Hepatocyte (in vitro differentiated cells): ENCODE data around the gene EIF3I. TPM values are rescaled to one million over a fixed set of nuclear protein-coding genes. Genes with fewer than 3 reads are reported as not detected.

ENCODE experiments used
- DNase-seq: peaks from one replicate; pipeline ENCODE4 v3.0.0-alpha.2; 2016; ENCODE audit warnings: low spot score
- H2AFZ ChIP-seq: fragments of 200-600 bp; sonication (generic); 2 replicates; pipeline ENCODE4 v1.6.0; 2016; ENCODE audit warnings: antibody characterized with exemption, mild to moderate bottlenecking
- H3K27ac ChIP-seq: fragments of 200-600 bp; sonication (generic); 2 replicates; pipeline ENCODE4 v1.5.1; 2016; ENCODE audit warnings: mild to moderate bottlenecking
- H3K27me3 ChIP-seq: fragments of 200-600 bp; sonication (generic); 2 replicates; pipeline ENCODE4 v1.6.1; 2016
- H3K36me3 ChIP-seq: fragments of 200-600 bp; sonication (generic); replicated peaks from 2 replicates; pipeline ENCODE4 v1.5.1; 2016; ENCODE audit warnings: low read depth; ENCODE audit not compliant: insufficient read depth
- H3K4me1 ChIP-seq: fragments of 200-600 bp; sonication (generic); 2 replicates; pipeline ENCODE4 v1.5.1; 2016; ENCODE audit warnings: mild to moderate bottlenecking, moderate library complexity; ENCODE audit not compliant: insufficient read depth
- H3K4me2 ChIP-seq: fragments of 200-600 bp; sonication (generic); 2 replicates; pipeline ENCODE4 v1.6.0; 2016
- H3K4me3 ChIP-seq: fragments of 200-600 bp; sonication (generic); 2 replicates; pipeline ENCODE4 v1.5.1; 2016; ENCODE audit warnings: mild to moderate bottlenecking
- H3K79me2 ChIP-seq: fragments of 200-600 bp; sonication (generic); 2 replicates; pipeline ENCODE4 v1.6.0; 2017; ENCODE audit warnings: mild to moderate bottlenecking
- H3K9me2 ChIP-seq: fragments of 200-600 bp; sonication (generic); replicated peaks from 2 replicates; pipeline ENCODE4 v1.6.0; 2017; ENCODE audit warnings: mild to moderate bottlenecking; ENCODE audit not compliant: insufficient read depth
- H3K9me3 ChIP-seq: fragments of 200-600 bp; sonication (generic); 2 replicates; pipeline ENCODE4 v1.5.1; 2016; ENCODE audit warnings: low read depth, mild to moderate bottlenecking
- H4K20me1 ChIP-seq: fragments of 200-600 bp; sonication (generic); 2 replicates; pipeline ENCODE4 v1.6.0; 2016; ENCODE audit warnings: mild to moderate bottlenecking; ENCODE audit not compliant: insufficient read depth, poor library complexity, severe bottlenecking
- CTCF ChIP-seq: fragments of 200-600 bp; sonication (generic); IDR thresholded peaks from 2 replicates; pipeline ENCODE4 v1.5.1; 2016; ENCODE audit warnings: antibody characterized with exemption, mild to moderate bottlenecking; ENCODE audit not compliant: poor library complexity
- EZH2 ChIP-seq: fragments of 200-600 bp; sonication (generic); IDR thresholded peaks from 2 replicates; pipeline ENCODE4 v1.6.1; 2016; ENCODE audit warnings: antibody characterized with exemption, mild to moderate bottlenecking, borderline replicate concordance
- EZH2phosphoT487 ChIP-seq: fragments of 200-600 bp; sonication (generic); IDR thresholded peaks from one replicate; pipeline ENCODE4 v1.6.1; 2018; ENCODE audit warnings: antibody characterized with exemption, mild to moderate bottlenecking, low read depth, moderate library complexity; ENCODE audit not compliant: unreplicated experiment, severe bottlenecking
- WGBS: methylation state at CpG from one replicate; pipeline ENCODE4 v1.1.6; 2016; ENCODE audit warnings: low lambda C conversion rate; ENCODE audit errors: missing lambda C conversion rate; 5-methylcytosine and 5-hydroxymethylcytosine counted together
- polyA plus RNA-seq: library from polyadenylated mRNA; unstranded; fragments of >200 nt; fragmentation: Nextera tagmentation; extraction: Ambion mirVana; gene quantifications from 2 replicates; pipeline ENCODE4 v1.2.1, GENCODE V29; 2016
- total RNA-seq: library from RNA; depleted of rRNA; stranded (reverse); fragments of >200 nt; gene quantifications from 2 replicates; pipeline ENCODE4 v1.2.3, GENCODE V29; 2014

Gene EIF3I
- total and polyA plus RNA-seq, 2 experiments from 2014 or later: 177 to 227 TPM

- TF ChIP-seq EZH2 (no peak), EZH2phosphoT487 (no peak), CTCF (no peak)
- Histone ChIP-seq H3K4me2 (no peak overlapping the region), H3K9me2 (no peaks in the 10 kb centered on the region), H3K79me2 (no peaks in the 10 kb centered on the region), H3K27ac (no peak overlapping the region), H3K36me3 (no peaks in the 10 kb centered on the region), H4K20me1 (no peaks in the 10 kb centered on the region), H3K9me3 (no peaks in the 10 kb centered on the region), H2AFZ (no peak overlapping the region), H3K4me3 (no peak overlapping the region), H3K4me1 (no peaks in the 10 kb centered on the region), H3K27me3 (no peaks in the 10 kb centered on the region)
- 95% methylated on average over 8 of the region's 8 CpGs for WGBS
- DNase-seq: no peak
Measured at GRCh38 chr1:32232558-32233304, 10.5 kb downstream of the EIF3I start.

GRCh38 chr1:32234792-32235191 is 12.6 kb downstream of the EIF3I start:
- no peak overlapping the region for H2AFZ ChIP-seq
- H3K79me2 ChIP-seq: no peaks in the 10 kb centered on the region
- no peaks in the 10 kb centered on the region for H3K4me1 ChIP-seq
- 91% methylated on average over 7 of the region's 7 CpGs for WGBS
- H3K4me3 ChIP-seq: no peak overlapping the region
- no peaks in the 10 kb centered on the region for H4K20me1 ChIP-seq
- no peak for DNase-seq
- no peak overlapping the region for H3K4me2 ChIP-seq
- H3K9me3 ChIP-seq: no peaks in the 10 kb centered on the region
- no peaks in the 10 kb centered on the region for H3K36me3 ChIP-seq
- H3K27me3 ChIP-seq: no peaks in the 10 kb centered on the region
- no peak for TF ChIP-seq CTCF
- no peak for TF ChIP-seq EZH2
- no peak for TF ChIP-seq EZH2phosphoT487
- H3K9me2 ChIP-seq: no peaks in the 10 kb centered on the region
- no peak overlapping the region for H3K27ac ChIP-seq

- no peak for DNase-seq
- H3K4me1 ChIP-seq: peaks cover 4% of the 10 kb centered on the region
- H3K36me3 ChIP-seq: no peaks in the 10 kb centered on the region
- no peak overlapping the region for H3K27ac ChIP-seq
- WGBS: 54% methylated on average over 4 of the region's 4 CpGs
- no peaks in the 10 kb centered on the region for H4K20me1 ChIP-seq
- H3K9me3 ChIP-seq: no peaks in the 10 kb centered on the region
- H2AFZ ChIP-seq: peak overlapping the region; percentile 94
- peaks cover 2% of the 10 kb centered on the region for H3K79me2 ChIP-seq
- no peak overlapping the region for H3K4me3 ChIP-seq
- no peak for TF ChIP-seq EZH2phosphoT487
- TF ChIP-seq EZH2: no peak
- no peak for TF ChIP-seq CTCF
- H3K9me2 ChIP-seq: no peaks in the 10 kb centered on the region
- no peaks in the 10 kb centered on the region for H3K27me3 ChIP-seq
- H3K4me2 ChIP-seq: peak overlapping the region; percentile 99
Measured at GRCh38 chr1:32239337-32239736, 17.1 kb downstream of the EIF3I start.
